OCI-LY3 (cell line): Measurements from ENCODE around the gene RAP2A.

ENCODE experiments used
- EZH2phosphoT487 ChIP-seq: fragments of 200-600 bp; shearing (Covaris generic); IDR thresholded peaks from 2 replicates; pipeline ENCODE4 v1.6.1; 2018; ENCODE audit warnings: antibody characterized with exemption, mixed run types, low read depth
- TF ChIP-seq, protein P1 (sequence below): fragments of 200-600, 300-600 bp; sonication (generic); IDR thresholded peaks from 2 replicates; pipeline ENCODE4 v1.5.1; 2014; ENCODE audit warnings: antibody characterized with exemption, low read length, low read depth

DNA sequence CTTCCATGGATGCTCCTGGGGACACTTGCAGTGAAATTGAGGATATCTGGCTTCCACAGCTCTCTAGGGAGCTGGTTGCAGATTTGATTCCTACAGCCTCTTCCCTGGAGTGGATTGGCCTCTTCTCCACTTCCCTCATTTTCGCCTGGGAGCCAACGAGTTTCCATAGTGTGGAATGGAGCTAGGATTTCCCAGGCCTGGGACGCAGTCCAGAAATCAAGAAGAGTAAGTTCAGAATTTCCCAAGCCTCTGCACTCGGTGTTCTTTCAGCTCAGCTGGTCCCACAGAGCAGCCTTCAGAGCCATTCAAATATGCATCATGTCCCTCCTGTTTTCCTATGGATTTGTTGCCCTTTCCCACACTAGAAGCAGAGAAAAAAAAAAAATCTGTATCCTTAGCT is 68.2 kb downstream of the RAP2A start:
- TF ChIP-seq, protein P1, sequence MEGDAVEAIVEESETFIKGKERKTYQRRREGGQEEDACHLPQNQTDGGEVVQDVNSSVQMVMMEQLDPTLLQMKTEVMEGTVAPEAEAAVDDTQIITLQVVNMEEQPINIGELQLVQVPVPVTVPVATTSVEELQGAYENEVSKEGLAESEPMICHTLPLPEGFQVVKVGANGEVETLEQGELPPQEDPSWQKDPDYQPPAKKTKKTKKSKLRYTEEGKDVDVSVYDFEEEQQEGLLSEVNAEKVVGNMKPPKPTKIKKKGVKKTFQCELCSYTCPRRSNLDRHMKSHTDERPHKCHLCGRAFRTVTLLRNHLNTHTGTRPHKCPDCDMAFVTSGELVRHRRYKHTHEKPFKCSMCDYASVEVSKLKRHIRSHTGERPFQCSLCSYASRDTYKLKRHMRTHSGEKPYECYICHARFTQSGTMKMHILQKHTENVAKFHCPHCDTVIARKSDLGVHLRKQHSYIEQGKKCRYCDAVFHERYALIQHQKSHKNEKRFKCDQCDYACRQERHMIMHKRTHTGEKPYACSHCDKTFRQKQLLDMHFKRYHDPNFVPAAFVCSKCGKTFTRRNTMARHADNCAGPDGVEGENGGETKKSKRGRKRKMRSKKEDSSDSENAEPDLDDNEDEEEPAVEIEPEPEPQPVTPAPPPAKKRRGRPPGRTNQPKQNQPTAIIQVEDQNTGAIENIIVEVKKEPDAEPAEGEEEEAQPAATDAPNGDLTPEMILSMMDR = no peak
- TF ChIP-seq EZH2phosphoT487 = no peak
